GM19328 (cell line): ENCODE results near the gene MYO10.

Source experiments
- ATAC-seq: cut with Tn5 transposase; IDR thresholded peaks from one replicate; pipeline ENCODE4 v1.9.1; 2021; ENCODE audit warnings: mild to moderate bottlenecking, moderate library complexity; ENCODE audit not compliant: unreplicated experiment

The MYO10 gene

DNA sequence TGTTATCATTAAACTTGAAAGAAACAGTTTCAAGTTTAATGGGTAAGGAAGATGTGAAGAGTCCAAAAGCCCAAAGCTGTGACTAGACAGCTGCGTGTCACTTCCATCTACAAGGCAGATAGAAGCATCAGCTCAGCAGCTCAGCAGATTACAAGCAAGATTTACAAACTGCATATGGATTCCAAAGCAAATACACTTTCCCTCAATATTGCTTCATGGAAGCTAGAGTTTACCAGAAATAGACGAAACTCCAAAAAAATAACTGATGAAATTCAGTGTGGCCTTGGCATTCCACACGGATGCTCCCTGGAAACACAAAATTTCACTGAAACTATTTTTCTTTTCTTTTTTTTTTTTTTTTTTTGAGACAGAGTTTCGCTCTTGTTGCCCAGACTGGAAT, 17.9 kb downstream of the MYO10 start:
- ATAC-seq = no peak

DNA sequence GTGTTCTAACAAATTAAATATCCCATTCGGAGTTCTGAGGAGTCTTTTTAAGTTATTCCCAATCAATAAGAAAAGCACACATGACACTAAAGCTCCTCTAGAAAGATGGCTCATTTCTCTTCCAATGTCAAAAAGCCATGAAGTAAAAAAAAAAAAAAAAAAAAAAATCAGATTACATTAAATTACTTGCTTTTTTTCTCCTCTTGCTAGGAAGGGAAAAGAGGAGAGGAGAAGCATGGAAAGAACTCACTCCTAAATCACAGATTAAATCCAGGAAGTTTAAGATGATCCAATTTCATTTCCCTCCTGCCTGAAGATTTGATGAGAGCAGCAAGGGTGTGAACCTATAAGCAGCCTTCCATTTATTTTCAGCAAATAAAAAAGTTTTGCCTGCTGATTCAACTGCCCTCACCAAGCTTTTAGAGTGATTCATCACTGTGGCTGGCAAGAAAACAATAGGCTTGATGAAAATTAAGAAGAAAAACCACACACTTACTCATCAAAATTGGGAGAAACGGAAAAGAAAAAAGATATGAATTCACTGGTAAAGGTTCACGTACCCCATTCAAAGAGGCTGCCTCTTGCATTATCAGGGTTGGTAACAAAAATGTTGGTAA, 19.7 kb downstream of the MYO10 start:
- ATAC-seq = no peak

DNA sequence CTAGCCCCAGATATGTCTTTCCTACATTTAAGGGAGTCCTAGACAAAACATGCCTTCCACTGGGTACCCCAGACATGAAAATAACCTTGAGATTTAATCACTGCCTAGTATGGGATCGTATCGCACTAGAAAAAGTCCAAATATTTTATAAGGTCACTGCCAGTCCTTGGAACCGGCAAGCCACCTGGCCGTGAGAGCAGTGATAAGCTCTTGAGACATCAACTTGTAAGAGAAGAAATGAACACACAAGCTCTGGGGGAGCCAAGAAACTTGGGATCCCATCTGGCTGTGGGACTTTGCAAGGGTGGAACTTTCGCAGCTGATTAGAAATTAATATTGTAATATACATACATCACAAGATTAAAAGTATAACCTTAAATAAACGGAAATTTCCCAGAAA, 21.5 kb downstream of the MYO10 start:
- ATAC-seq = no peak

DNA sequence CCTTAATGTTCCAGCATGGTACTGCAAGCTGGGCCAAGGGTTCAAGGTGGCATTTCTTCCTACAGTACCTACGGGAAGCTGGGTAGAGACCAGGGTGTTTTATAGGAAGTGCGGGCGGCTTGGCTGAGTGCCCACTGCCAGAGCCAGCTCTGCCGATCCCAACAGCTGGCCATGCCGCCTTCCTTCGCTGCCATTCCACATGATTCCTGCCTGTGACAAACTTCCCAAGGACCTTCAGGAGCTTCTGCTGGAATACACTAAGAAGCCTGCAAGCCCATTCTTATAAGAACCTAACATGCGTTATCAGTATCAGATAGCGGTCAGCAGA, 22.0 kb downstream of the MYO10 start:
- no peak for ATAC-seq

DNA sequence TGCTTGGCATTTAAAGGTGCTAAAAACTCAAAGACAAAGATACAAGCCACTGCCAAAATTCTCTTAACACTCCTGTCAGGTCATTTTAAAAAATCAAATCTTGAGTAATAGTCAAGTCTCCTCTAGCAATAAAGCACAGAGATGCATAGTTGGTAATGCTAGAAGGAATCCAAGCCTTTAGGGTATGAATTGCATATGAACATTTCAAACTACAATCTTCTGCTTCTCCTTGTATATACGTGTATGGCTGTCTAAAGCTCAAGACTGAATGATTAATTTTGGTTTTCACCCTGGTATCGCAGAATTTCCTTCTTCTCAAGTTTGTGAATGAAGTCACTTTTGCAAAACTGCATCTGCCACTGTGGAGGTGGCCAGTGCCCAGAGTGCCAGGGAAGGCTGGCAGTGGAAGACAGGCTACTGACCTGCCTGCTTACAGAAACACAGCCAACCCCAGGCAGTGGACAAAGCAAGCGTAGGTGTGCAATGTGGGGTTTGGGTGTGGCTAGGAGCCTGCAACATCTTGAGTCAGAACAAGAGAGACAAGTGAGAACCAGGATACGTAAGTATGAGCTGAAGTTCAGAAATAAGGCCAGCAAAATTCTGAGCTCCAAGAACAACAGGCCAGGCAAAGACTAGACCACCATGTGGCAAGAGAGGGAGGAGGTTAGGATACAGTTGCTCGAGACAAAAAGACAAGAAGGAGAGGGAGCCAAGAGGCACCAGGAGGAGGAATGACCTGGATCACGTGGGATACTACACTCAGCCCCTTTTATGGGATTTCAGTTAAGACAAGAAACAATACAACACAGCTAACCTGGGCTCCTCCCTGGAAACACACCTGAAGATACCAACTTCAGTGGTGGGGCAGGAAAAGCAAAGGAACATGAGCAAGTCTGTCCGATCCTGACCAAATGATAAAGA, 22.6 kb downstream of the MYO10 start:
- ATAC-seq = no peak

DNA sequence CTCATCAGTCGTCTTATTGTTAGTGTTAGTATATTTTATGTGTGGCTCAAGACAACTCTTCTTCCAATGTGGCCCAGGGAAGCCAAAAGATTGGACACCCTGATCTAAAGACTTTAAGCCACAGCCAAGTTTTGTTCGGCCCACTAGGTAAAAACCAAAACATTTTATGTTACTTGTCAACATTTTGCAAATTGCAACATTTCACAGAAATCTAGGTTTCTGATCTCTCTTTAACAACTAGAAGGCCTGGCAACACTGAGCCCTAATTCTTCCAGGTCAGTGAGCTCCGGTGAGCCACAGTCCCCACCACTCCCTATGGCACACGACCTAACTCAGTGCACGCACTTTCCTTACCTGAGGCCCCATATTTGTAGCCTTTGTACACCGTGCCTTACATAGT, 24.0 kb downstream of the MYO10 start:
- ATAC-seq = no peak

DNA sequence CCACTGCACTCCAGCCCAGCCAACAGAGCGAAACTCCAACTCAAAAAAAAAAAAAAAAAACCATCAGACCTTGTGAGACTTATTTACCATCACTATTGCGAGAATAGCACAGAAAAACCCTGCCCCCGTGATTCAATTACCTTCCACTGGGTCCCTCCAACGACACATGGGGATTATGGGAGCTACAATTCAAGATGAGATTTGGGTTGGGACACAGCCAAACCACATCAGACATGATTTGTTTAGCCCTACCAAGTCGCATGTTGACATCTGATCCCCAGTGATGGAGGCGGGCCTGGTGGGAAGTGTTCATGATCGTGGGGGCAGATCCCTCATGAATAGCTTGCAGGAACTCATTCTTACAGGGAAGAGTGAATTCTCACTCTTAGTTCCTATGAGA, 26.6 kb downstream of the MYO10 start:
- no peak for ATAC-seq

DNA sequence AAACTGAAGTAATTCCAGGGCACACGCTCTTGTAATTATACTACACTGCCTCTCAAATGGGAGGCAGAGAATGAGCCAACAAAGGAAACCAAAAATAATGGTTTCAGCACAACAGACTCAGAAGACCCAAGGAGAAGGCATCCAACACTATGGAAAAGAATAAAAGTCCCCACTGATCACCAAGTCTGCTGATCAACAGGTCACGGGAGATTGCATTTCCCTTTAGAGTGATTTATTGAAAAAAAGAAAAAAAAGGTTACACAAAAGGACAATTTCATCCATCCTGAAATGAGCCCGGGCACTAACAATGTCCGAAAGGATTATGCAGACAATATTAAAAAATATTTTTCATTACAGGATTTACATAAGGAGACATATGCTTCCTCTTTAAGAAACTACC, 28.8 kb downstream of the MYO10 start:
- ATAC-seq = no peak

DNA sequence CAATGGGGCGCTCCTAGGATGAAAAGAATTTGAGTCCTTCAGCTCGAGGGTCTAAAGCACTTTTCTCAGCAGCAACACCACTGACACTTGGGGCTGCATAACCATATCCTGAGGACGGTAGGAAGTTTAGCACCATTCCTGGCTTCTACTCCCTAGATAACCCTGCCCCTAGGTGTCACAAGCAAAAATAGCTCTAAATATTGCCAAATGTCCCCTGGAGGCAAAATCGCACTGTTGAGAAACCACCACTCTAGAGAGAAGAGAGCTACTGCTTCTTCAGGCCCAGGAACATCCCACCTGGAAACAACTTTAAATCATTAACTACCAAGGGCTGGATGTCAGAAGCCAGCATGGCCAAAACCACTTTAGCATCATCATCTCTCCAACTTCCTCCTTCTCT, 29.8 kb downstream of the MYO10 start:
- no peak for ATAC-seq

DNA sequence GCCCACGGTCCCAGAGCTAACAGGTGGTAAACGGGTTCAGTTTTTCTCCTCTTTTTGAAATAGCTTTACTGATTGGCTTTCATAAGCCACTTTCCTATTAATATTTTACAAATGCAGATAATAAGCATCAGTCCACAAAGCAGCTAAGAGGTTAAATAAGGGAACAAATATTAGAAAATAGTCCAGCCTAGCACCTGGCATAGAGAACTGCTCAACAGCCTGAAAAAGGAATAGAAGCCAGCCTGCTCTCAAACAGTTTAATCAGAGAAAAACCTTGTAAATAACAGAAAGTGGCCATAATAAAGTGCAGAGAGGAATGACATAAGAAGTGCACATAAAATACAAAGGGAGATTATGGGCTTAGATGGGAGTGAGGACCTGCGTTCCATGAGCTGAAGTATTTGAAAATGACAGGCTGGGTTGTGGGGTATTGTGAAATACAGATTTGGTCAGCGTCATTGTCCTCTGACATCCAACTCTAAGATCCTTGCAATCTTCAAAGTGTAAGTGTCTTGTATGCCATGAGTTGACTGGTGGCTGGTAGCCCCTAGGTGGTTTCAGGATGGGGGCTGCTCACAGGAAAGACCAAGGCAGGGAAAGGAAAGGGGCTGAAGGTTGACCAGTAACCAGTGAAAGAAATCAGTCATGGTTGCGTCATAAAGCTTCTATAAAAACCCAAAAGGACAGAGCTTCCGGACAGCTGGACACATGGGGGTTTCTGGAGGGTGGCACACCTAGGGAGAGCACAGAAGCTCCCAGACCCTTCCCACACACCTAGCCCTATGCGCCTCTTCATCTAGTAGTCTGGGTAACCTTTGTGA, 32.4 kb downstream of the MYO10 start:
- no peak for ATAC-seq

DNA sequence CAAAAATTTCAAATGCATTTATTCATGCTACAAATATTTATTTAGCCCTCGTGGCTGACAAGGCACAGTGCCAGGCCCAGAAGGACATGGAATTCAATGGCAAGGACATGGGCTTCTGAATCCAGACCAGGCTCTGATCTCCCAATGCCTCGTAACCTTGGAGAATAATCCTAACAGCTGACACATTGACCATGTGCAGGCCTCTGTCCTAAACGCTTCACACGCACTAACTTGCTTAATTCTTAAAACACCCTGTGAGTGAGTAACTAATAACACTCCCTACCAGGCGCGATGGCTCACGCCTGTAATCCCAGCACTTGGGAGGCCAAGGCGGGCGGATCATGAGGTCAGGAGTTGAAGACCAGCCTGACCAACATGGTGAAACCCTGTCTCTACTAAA, 33.2 kb downstream of the MYO10 start:
- no peak for ATAC-seq

DNA sequence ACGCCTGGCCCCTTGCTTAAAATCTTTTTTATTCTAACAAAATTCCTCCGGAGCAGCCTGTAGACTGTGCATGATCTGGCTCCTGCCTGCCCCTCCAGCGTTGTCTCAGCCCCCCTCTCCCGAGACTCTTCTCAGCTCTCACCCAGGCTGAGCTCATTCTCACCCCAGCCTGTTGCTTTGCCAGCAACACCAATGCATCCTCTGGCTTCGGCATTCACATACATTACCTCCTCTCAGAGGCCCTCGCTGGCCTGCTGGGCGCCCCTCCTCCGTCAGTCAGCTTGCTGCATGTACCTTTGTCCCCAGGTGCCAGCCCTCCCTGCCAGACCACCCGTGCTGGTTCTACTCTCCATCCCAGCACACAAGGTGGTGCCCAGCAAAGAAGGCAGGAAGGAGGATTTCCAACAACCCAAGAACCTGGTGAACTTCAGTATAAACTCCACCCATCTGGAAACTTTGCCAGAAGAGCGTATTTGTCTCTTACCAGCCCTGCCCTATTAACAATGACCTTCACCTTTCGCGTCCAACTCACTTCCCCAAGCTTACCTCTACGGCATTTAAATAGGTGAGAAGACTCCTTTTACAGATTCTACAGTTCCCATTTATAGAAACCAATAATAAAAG, 35.0 kb downstream of the MYO10 start:
- no peak for ATAC-seq

DNA sequence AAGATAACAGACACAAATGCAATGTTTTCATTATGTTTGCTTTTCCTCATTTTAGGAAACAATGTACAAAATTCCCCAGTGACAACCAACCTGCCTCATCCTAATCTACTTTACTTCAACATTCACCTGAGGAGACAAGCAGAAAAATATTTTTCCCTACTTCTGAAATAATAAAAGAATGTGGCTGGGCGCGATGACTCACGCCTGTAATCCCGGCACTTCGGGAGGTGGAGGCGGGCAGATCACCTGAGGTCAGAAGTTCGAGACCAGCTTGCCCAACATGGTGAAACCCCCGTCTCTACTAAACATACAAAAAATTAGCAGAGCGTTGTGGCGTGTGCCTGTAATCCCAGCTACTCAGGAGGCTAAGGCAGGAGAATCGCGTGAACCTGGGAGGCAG, 36.9 kb downstream of the MYO10 start:
- no peak for ATAC-seq

DNA sequence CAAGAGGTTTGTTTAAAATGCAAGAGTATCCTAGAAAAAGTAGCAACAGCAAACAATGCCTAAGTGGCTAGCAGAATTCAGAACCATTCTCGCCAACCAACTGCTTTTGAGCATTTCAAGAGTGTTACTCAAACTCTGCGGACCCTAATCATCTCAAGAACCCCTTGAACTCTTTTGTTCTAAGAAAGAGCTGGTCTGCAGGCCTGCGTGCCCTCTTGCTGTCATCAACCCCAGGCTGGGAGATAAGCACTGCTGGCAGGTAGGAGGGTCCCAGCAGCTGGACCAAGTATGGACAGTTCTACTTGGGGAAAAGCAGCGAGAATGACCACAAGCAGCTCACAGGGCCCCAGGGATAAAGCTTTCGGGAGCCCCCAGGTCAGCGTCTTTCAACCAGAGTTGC, 38.3 kb downstream of the MYO10 start:
- no peak for ATAC-seq

DNA sequence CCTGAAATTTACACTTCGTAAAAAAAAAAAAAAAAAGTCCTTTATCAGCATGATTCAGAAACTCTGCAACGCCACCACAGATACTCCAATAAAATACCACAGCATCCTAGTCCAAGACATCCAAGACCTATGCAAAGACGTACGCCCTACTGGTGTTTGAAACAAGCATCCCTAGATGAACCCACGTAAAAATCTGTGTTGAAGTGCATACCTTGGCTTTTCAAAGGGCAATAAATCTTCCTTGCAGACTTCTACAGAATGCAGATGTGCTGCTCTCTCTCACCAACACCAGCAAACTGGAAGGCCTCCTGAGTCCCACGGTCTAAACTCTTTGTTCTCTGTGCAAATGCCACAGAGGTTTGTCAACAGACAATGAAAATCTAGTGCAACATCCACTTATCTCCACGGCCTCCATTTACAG, 38.8 kb downstream of the MYO10 start:
- no peak for ATAC-seq

DNA sequence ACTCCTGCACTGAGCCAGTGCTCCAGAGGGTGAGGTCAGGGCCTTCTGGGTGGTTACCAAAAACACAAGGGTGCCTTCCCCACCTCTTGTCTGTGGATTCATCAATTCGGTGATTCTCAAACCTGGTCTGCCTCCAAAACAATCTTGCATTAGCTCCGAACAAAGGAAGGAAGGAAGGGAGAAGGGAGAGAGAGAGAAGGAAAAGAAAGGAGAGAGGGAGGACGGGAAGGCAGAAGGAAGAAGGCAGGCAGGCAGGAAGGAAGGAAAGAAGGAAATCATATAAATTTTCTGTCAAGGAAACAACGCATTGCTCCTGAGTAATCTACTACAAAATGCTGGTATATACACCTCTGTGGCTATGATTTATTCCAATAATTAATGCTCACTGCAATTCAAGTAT, 39.3 kb downstream of the MYO10 start:
- ATAC-seq = no peak

DNA sequence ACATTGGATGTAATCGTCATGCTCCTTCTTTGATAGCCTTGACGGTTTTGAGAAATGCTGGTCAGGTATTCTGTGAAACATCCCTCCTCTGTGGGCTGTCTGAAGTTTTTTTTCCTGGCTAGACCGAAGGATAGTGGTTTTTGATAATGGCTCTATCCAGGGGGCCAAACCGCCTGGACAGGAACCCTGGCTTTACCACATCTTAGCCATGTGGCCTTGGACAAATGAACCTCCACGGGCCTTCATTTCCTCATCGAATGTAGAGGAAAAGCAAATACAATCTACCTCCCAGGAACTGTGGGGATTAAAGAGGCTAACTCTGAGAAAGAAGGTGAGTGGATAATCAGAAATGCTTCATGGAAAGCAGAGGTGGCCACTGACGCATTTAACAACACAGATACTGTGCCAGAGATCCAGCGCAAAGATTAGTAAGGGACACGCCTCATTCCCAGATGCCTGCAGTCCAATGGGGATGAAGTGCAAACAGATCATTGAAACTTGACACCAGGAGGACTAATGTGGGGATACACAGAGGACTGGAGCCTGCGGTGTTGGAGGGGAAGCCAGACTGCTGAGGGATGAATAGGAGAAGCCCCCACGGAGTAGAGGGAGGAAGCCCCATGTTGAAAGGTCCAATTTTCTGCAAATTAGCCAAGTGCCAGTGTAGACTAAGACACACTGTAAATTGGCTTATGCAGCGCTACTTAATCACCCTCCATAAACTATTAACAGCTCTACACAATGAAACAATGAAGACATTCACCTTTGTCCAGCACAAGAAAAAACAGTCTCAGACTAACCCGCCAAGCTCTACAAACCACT, 41.6 kb downstream of the MYO10 start:
- ATAC-seq = no peak

DNA sequence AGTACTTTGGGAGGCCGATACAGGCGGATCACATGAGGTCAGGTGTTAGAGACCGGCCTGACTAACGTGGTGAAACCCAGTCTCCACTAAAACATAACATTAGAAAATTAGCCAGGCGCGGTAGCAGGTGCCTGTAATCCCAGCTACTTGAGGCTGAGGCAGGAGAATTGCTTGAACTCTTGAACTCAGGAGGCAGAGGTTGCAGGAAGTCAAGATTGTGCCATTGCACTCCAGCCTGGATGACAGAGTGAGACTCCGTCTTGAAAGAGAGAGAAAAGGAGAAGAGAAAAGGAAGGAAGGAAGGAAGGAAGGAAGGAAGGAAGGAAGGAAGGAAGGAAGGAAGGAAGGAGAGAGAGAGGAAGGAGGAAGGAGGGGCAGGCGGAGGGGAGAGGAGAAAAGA, 45.1 kb downstream of the MYO10 start:
- ATAC-seq = no peak

DNA sequence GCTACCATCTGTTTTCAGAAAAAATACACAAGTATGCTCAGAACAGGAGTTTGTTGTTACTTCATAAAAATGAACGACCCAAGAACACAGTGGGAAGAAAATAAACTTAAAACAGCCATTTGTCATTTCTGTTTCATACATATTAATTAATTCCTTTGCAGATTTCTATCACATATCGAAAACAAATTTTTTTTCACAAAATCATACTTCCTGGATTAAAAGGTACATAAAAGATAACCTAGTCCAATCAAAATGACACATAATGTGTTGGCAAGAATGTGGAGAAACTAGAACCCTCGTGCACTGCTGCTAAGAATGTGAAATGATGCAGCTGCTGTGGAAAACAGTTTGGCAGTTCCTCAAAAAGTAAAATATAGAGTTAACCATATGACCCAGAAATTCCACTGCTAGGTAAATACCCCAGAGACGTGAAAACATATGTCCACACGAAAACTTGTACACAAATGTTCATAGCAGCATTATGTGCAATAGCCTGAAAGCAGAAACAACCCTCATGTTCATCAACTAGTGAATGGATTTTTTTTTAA, 46.0 kb downstream of the MYO10 start:
- no peak for ATAC-seq
